ENCODE data around the gene CARNS1.
A peak's percentile ranks its signal among the peaks of the same experiment; 100 is the strongest.

The CARNS1 gene

GRCh38 chr11:67436459-67437081 lies 21.1 kb downstream of the CARNS1 start:
- H3K4me3 ChIP-seq (ENCODE audit: low read depth, low read length): no peak overlapping the region
- DNase-seq (ENCODE audit: low read depth): no peak

- no peak within 1 kb of the TSS for H3K4me3 ChIP-seq (ENCODE audit: low read depth, low read length)
- DNase-seq (ENCODE audit: low read depth): no peak
These were observed 21.8 kb downstream of the CARNS1 start, which contains the start of gene PTPRCAP for GRCh38 chr11:67437082-67437808. Gene PTPRCAP, minus strand, starts transcription at chr11:67437682. Its CDS starts 63 bp downstream, at chr11:67437619.

- DNase-seq (ENCODE audit: low read depth): no peak
- H3K4me3 ChIP-seq (ENCODE audit: low read depth, low read length): no peak overlapping the region
These were observed 22.3 kb downstream of the CARNS1 start for GRCh38 chr11:67437809-67438157.

- H3K4me3 ChIP-seq (ENCODE audit: low read depth, low read length): no peak overlapping the region
- DNase-seq (ENCODE audit: low read depth): no peak
These were observed 22.9 kb downstream of the CARNS1 start for GRCh38 chr11:67438158-67438902.

GRCh38 chr11:67439321-67440228 lies 24.1 kb downstream of the CARNS1 start:
- H3K4me3 ChIP-seq (ENCODE audit: low read depth, low read length): no peak overlapping the region
- DNase-seq (ENCODE audit: low read depth): no peak

GRCh38 chr11:67440229-67441097 lies 25.0 kb downstream of the CARNS1 start:
- no peak overlapping the region for H3K4me3 ChIP-seq (ENCODE audit: low read depth, low read length)
- DNase-seq (ENCODE audit: low read depth): no peak

- no peak for DNase-seq (ENCODE audit: low read depth)
- H3K4me3 ChIP-seq (ENCODE audit: low read depth, low read length): no peak overlapping the region
These were observed 25.7 kb downstream of the CARNS1 start for GRCh38 chr11:67441098-67441563.

GRCh38 chr11:67441731-67442351 lies 26.4 kb downstream of the CARNS1 start:
- DNase-seq (ENCODE audit: low read depth): no peak

GRCh38 chr11:67442504-67443404 lies 27.3 kb downstream of the CARNS1 start:
- peak overlapping the region; percentile 85 for H3K4me3 ChIP-seq (ENCODE audit: low read depth, low read length)
- DNase-seq (ENCODE audit: low read depth): no peak

More at GRCh38 chr11:67441731-67442351, 26.4 kb downstream of the CARNS1 start:
- H3K4me3 ChIP-seq (ENCODE audit: low read depth, low read length): no peak overlapping the region

GRCh38 chr11:67445515-67445914 lies 30.0 kb downstream of the CARNS1 start:
- DNase-seq (ENCODE audit: low read depth): no peak
- no peak overlapping the region for H3K4me3 ChIP-seq (ENCODE audit: low read depth, low read length)

GRCh38 chr11:67448220-67448609 lies 32.7 kb downstream of the CARNS1 start:
- no peak overlapping the region for H3K4me3 ChIP-seq (ENCODE audit: low read depth, low read length)
- no peak for DNase-seq (ENCODE audit: low read depth)

GRCh38 chr11:67449116-67449844 lies 33.8 kb downstream of the CARNS1 start:
- DNase-seq (ENCODE audit: low read depth): no peak

GRCh38 chr11:67450796-67451657 lies 35.5 kb downstream of the CARNS1 start:
- H3K4me3 ChIP-seq (ENCODE audit: low read depth, low read length): no peak overlapping the region

More at GRCh38 chr11:67449116-67449844, 33.8 kb downstream of the CARNS1 start:
- H3K4me3 ChIP-seq (ENCODE audit: low read depth, low read length): no peak overlapping the region

GRCh38 chr11:67451658-67451976 lies 36.1 kb downstream of the CARNS1 start:
- H3K4me3 ChIP-seq (ENCODE audit: low read depth, low read length): no peak overlapping the region
- DNase-seq (ENCODE audit: low read depth): no peak

More at GRCh38 chr11:67450796-67451657, 35.5 kb downstream of the CARNS1 start:
- no peak for DNase-seq (ENCODE audit: low read depth)

- DNase-seq (ENCODE audit: low read depth): no peak
- H3K4me3 ChIP-seq (ENCODE audit: low read depth, low read length): no peak within 1 kb of the TSS
These were observed 36.9 kb downstream of the CARNS1 start, which contains the start of gene GPR152 for GRCh38 chr11:67452141-67452952. Gene GPR152, minus strand, starts transcription at chr11:67452729. Its CDS starts 5 bp downstream, at chr11:67452724.

All from skeletal muscle cell (primary cell).